Mesothelial cell of epicardium (in vitro differentiated cells): ENCODE results near the gene AKAIN1. TPM values are rescaled to one million over a fixed set of nuclear protein-coding genes. Genes with fewer than 3 reads are reported as not detected.

Experiments used
- DNase-seq, 2 experiments: peaks; one replicate each; pipeline ENCODE4 v3.0.0; 2021; ENCODE audit warnings: low spot score in 2 of 2; ENCODE audit not compliant: unreplicated experiment in 2 of 2
- H3K27ac Mint-ChIP-seq: 2 replicates; pipeline ENCODE4 v1.8.0; 2021; ENCODE audit warnings: mixed read lengths
- H3K27me3 Mint-ChIP-seq: 2 replicates; pipeline ENCODE4 v1.8.0; 2021; ENCODE audit warnings: low read depth, mixed read lengths
- H3K36me3 Mint-ChIP-seq: 2 replicates; pipeline ENCODE4 v1.8.0; 2021; ENCODE audit warnings: mixed read lengths
- H3K4me1 Mint-ChIP-seq: 2 replicates; pipeline ENCODE4 v1.8.0; 2021; ENCODE audit warnings: mixed read lengths
- H3K4me3 Mint-ChIP-seq: 2 replicates; pipeline ENCODE4 v1.8.0; 2021; ENCODE audit warnings: mild to moderate bottlenecking, moderate library complexity, mixed read lengths
- H3K9me3 Mint-ChIP-seq: 2 replicates; pipeline ENCODE4 v1.8.0; 2021; ENCODE audit warnings: mixed read lengths
- total RNA-seq: library from RNA; stranded (reverse); gene quantifications from 3 replicates; pipeline ENCODE4 v1.2.1, GENCODE V29; 2021
- TF ChIP-seq, protein P1 (sequence below): fragments of 200-600 bp; sonication (generic); IDR thresholded peaks from one replicate; pipeline ENCODE4 v1.5.0; 2021; ENCODE audit warnings: antibody characterized with exemption; ENCODE audit not compliant: unreplicated experiment

Gene AKAIN1
- total RNA-seq, 1 donor from 2014 or later, result not detected

DNA sequence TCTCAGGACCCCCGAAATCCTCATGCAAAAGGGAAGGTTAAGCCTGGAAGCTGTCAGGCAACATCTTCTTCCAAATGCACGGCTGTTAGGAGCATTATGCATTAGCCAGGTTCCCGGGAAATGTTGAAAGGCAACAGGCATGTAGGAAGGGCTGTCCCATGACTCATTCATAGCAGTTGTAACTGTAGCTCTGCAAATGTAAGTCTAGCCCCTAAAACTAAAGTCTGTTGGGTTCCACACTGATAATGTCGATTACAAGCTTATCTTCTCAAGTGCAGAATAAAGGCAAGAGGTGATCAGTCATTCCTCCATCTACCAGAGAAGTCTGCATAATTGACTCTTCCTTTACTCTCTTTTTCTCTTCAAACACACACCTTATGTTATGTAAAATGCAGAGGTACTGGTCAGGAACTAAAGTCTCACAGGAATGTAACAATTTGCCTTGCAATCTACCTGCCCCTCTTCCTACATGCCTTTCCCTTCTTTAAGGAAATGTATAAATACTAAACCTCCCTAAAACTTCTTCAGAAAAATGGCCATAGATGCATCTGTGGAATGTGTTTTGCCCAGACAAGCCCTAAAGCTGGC, 99.8 kb downstream of the AKAIN1 start:
- H3K4me1 Mint-ChIP-seq, result peaks cover 23% of the 10 kb centered on the region
- peaks cover 18% of the 10 kb centered on the region for H3K9me3 Mint-ChIP-seq
- H3K27ac Mint-ChIP-seq, result no peak overlapping the region
- no peak for DNase-seq
- H3K27me3 Mint-ChIP-seq, result no peaks in the 10 kb centered on the region
- H3K4me3 Mint-ChIP-seq, result no peak overlapping the region
- H3K36me3 Mint-ChIP-seq, result peaks cover 1% of the 10 kb centered on the region
- TF ChIP-seq, protein P1, sequence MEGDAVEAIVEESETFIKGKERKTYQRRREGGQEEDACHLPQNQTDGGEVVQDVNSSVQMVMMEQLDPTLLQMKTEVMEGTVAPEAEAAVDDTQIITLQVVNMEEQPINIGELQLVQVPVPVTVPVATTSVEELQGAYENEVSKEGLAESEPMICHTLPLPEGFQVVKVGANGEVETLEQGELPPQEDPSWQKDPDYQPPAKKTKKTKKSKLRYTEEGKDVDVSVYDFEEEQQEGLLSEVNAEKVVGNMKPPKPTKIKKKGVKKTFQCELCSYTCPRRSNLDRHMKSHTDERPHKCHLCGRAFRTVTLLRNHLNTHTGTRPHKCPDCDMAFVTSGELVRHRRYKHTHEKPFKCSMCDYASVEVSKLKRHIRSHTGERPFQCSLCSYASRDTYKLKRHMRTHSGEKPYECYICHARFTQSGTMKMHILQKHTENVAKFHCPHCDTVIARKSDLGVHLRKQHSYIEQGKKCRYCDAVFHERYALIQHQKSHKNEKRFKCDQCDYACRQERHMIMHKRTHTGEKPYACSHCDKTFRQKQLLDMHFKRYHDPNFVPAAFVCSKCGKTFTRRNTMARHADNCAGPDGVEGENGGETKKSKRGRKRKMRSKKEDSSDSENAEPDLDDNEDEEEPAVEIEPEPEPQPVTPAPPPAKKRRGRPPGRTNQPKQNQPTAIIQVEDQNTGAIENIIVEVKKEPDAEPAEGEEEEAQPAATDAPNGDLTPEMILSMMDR, result no peak

DNA sequence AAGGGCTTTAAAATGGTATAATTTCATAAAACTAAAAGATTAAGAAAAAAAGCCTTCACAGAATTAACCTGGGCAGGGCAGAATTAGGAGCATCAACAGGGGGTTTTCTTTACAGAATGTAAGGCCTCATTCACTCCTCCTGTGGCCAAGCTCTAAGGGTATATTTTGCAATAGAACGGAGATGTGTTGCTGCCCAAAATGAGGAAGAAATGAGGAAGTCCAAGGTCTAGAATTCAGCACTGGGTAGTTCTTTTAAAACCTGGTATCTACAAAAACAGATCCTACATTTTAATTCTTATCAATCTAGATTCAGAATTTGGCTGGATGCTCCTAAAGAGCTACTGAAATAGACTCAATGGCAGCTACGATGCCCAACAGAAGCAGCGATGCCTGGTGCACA, 101.8 kb downstream of the AKAIN1 start:
- H3K27ac Mint-ChIP-seq, result no peak overlapping the region
- H3K9me3 Mint-ChIP-seq, result peaks cover 24% of the 10 kb centered on the region
- no peak overlapping the region for H3K4me3 Mint-ChIP-seq
- H3K4me1 Mint-ChIP-seq, result peaks cover 19% of the 10 kb centered on the region
- H3K36me3 Mint-ChIP-seq, result peaks cover 1% of the 10 kb centered on the region
- TF ChIP-seq, protein P1, result no peak
- no peak for DNase-seq
- no peaks in the 10 kb centered on the region for H3K27me3 Mint-ChIP-seq

- peaks cover 30% of the 10 kb centered on the region for H3K9me3 Mint-ChIP-seq
- no peak overlapping the region for H3K27ac Mint-ChIP-seq
- H3K27me3 Mint-ChIP-seq, result no peaks in the 10 kb centered on the region
- no peak for DNase-seq
- H3K36me3 Mint-ChIP-seq, result peaks cover 1% of the 10 kb centered on the region
- TF ChIP-seq, protein P1, result no peak
- H3K4me1 Mint-ChIP-seq, result peaks cover 19% of the 10 kb centered on the region
- H3K4me3 Mint-ChIP-seq, result no peak overlapping the region
These were observed 103.2 kb downstream of the AKAIN1 start for GRCh38 chr18:5093902-5094301.

Other genes starting within 250 kb of the AKAIN1 start
- gene ZBTB14, start 98.5 kb upstream of the AKAIN1 start, total RNA-seq, result 14.6 to 15.4 TPM (median 14.9 TPM) in 3 replicates